Stimulated activated naive CD4-positive, alpha-beta T cell (primary cell): ENCODE results near the gene KCNQ1.

Experiments
- DNase-seq, 6 experiments: peaks; one replicate each; lab custom pipeline; 2025; lab: John Stamatoyannopoulos, UW

Gene KCNQ1

DNA sequence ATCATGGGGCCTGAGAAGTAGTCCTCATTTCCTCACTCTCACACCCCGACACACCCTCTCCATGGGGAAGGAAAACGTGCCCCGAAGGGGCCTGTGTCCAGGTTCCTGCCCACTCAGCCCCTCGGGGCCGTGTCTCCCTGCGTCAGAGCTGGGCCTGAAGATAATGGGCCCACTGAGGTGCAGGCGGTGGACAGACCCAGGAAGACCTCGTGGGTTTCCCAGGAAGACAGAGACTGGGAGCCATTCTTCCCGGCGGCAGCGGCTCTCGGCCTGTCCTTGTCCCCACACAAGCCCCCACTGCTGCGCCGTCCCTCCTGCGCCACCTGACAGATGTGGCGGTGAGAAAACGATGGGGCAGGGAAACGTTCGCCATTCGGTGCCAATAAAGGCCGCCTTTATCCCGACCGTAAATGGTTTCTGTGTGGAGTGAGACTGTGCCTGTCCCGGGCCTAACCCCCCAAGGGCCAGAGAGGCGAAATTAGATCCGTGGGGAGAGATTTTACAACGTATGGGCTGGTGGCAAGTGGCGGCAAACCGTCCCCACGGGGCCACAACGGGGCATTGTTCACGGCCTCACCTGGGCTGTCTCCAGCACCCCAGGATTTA lies 351.8 kb downstream of the KCNQ1 start:
- no peak for DNase-seq

DNA sequence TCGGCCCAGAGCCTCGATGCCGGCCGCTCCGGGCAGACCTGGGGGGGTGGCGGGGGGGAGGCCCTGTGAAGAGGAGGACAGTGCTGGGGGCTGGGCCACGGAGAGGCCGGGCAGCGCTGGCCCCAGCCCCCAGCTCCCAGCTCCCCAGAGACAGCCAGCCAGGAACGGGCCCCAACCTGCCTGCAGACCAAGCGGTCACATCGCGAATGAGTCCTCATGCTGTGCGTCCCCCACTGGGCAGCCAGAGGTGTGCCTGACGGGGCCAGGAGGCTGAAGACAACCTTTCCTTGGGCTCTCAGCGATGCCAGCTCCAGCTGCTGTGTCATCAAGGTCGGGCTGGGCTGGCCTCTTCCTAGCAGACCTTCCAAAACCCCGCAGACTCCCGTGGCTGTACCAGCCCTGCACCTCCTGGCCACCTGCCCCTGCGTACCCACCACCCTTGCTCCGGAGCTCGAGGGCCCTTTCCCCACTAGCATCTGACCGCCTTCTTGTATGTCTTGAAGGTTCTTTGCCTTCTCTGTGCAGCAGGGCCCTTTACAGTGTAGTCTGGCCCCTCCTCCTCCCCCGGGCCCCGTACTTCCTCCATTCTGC lies 352.4 kb downstream of the KCNQ1 start:
- DNase-seq = no peak

DNA sequence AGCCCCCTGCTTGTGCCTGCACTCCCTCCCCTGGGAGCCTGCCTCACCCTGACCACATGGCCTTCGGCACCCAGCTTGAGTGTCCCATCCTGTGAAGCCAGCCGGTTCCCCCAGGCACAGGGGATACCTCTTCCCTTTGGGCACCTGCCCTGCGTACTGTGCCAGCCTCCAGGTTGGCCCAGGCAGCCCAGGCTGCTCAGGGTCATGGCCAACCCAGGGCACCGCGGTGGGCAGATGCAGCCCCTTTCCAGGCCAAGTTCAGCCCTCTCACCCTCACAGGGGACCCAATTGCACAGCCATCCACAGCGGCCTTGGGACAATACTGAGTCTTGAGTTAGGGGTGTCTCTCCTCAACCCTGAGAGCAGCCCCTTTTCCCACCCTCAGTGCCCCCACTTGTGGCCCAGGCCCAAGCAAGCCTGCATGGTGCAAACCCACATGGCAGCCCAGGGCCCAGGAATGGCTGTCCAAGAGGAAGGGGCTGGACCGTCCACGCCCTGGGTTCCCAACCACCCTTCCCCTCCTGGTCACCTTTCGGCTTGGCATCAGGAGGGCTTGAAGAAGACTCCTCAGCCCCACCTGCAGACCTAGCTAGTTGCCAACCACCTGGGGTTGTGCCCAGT lies 353.0 kb downstream of the KCNQ1 start:
- DNase-seq = no peak

DNA sequence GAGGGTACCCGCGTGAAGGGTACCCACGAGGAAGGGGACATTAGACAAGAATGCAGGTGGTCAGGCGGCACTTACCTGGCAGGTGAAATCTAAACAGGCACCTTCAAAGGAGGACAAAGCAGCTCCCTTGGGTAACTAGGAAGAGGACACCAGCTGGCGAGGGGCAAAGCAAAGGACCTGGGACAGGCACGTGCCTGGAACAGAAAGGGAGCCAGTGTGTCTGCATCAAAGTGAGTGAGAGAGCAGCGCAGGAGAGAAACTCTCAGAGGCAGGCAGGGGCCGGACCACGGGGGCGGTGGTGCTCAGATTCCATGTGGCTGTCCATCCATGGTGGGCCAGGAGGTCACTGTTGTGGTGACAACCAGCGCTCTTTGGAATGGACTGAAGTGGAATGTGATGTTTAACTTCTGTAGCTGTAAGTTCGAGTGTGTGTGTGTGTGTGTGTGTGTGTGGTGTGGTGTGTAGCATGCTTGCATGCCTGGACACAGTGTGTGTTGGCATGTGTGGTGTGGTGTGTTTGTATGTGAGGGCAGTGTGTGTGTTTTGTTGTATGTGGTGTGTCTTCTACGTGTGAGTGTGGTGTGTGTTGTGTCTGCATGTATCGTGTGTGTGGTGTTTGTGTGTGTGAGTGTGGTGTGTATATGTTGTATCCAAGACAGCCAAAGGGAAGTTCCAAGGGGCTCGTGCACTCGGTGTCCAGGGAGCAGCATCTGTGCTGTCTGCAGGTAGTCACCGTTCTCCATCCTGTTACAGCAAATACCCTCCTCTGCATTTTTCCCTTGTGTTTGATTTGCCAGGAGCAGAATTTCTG lies 354.3 kb downstream of the KCNQ1 start:
- DNase-seq = no peak

DNA sequence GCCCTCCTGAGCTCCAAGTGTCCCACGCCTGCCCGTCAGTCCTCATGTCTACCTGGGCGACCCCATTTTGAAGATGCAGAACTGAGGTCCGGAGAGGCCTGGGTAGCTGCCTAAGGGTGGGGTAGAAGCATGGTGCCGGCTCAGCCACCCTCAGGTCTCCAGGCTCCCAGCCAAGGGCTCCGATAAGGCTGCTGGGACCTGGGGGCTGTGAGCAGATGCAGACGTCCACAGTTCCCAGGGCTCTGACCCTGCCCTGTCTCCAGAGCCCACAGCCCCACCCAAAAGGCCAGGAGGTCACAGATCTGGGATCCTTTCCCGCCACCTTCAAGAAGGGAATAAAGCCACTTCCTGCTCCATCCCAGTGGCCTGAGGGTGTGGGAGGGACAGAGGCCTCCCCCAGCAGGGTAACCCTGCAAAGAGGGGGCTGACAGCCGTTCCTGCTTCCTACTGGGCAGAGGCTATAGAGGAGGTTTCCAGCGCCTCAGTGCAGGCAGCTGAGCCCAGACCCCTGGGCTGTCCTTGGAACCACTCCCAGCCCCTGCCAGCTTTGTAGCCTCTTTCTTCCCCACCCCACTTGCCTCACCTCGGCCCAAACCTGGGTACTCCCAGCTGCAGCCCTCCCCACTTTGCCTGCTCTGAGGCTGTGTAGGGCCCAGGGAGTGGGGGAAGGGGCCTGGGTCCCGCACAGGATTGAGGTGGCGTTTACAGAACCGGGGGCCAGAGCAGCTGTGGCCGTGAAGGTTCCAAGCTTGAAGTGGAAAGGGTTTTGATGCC lies 355.3 kb downstream of the KCNQ1 start:
- DNase-seq = no peak

DNA sequence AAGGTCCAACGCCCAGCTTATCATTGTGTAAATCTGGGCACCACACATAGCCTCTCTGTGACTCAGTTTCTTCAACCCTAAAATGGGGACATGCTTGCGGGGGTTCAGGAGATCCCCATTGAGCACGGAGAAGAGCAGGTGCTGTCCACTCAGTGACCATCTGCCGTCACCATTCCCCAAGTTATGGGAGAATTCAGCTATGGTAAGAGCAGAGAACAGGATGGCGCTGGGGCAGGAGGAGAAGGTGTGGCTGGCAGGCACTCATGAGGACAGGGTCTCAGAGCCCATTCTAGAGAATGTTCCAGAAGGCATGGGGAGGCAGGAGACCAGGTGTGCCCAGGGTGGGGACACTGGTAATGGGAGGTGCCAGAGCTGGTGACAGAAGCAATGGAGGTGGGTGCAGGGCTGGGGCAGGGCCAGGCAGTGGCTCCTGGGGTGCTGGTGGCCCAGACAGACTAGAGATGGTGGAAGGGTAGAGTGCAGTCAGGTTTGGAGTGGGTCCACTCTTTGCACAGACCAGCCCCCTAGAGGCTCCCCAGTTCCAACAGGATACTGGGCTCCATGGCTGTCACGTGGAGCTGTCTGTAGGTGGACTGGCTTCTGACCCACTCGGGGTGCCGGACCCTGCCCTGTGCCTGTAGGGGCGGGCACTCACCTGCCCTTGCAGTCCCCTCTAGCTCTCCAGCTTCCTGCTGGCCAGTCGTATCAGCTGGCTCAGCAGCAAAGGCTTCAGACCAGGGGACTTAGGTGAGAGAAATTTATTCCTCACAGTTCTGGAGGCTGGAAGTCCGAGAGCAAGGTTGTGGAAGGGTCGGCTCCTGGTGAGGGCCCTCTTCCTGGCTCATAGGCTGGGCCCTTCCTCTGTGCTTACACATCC lies 356.1 kb downstream of the KCNQ1 start:
- no peak for DNase-seq

DNA sequence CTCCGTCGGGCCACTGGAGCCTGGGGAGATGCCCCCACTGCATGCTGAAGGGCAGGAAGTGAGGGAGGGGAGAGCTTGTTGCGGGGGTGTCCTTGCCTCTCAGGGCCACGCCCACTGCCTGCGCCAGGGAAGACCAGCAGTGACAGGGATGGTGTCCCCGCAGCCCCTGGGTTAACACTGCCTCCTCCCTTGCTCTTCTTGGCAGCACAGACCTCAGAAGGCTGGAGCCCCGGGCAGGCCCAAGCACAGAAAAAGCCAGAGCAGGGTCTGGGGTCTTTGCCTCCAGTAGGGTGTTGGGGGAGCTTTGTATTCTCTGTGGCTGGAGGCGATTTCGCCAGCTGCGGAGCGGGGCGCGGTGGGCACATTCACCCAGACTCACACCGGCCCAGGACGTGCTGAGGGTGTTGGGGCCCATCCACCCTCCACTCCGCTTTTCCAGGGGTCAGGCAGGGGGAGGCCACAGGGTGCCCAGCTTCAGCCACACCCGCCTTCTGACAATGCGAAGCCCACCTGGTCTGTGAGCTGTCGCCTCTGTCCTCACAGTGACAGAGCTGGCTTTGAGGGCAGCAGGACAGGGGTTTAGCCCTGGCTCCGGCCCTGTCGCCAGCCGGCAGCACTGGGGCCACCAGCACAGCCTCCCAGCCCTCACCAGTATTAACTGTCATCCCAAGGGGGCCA lies 357.0 kb downstream of the KCNQ1 start:
- DNase-seq = no peak

DNA sequence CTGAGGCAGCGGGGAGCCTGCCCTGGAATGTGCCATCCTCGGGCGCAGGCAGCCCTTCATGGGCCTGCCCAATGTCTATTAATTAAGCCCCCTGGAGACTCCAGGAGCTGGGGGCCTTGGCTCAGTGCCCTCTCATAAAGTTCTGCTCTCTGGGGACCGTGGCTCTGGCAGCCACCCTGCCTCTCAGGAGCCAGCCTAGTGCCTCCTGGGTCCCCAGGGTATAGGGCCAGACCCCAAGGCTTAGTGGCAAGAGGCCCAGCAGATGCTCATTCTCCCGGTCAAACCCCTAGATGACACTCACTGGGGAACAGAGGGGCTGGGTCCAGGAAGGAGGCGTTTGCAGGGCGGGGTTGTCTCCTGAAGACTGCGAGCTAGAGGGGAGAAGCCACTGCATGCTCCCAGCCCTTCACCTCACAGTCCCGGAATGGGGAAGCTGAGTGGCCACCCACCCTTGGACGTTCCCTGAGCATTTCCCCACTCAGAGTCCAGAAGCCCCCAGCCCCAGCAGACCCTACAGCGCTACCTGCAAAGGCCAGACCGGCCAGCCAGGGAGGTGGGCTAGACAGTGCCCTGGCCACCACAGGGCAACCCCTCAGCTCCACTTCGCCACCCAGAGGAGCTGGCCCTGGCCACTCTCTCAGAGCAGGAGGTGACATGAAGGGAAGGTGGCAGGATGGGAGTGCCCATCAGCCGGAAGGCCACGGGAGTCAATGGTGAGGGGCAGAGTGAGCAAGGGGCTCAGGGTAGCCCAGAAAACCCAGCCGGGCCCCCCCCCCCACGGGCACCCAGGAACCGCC lies 357.8 kb downstream of the KCNQ1 start:
- DNase-seq = no peak

DNA sequence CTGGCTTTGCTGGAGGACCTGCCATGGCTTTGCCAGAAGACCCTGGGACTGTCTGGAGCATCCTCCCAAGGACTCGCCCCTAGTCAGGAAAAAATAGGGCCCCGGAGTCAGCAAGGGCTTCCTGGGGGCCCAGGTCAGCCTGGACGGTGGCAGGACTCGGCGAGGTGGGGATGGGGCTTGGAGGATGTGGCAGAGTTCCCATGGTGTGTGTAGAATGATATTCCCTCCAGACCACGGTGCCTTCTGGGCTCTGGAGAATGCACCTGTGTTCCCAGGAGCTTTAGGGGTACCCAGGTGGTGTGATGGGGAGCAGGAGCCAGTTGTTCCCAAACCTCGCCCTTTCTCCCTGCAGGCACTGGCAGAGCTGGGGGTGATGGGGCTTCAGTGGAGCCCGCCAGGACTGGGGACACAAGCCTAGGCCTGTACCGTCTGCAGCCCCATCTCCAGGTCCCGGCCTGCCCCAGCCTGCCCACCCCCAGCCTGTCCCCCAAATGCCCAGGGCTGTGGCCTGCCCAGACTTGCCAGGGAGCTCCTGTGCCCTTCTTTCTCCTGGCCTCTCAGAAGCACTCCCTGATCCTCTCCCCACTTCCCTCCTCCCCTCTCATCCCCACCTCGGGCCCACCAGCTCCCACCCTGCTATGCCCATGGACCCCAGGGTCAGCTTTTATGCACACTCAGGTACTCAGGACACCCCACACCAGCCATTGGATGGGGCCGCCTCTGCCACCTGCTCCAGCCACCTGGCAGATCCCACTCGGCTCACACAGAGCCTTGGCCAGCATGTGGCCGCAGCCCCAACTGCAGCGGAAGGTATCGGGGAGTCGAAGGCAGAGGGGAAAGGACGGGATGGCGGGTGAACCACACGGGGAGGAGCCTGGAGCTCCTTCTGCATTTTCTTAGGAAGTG lies 358.6 kb downstream of the KCNQ1 start:
- no peak for DNase-seq

DNA sequence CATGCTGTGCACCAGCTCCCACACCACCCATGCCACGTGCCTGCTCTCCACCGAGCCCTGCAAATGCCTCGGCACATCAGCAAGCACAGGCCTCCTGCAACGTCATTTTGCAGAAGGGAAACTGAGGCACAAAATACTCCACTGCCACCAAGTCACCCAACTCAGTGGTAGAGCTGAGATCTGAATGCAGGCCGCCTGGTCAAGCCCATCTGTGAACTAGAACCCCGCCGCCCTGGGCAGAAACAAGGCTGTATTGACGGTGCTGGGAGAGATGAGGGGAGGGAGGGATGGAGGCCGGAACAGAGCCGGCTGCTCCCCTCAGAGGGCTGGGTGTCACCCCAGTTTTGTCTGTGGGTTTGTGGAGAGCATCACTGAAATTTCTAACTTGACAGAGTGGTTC lies 359.4 kb downstream of the KCNQ1 start:
- DNase-seq = no peak

DNA sequence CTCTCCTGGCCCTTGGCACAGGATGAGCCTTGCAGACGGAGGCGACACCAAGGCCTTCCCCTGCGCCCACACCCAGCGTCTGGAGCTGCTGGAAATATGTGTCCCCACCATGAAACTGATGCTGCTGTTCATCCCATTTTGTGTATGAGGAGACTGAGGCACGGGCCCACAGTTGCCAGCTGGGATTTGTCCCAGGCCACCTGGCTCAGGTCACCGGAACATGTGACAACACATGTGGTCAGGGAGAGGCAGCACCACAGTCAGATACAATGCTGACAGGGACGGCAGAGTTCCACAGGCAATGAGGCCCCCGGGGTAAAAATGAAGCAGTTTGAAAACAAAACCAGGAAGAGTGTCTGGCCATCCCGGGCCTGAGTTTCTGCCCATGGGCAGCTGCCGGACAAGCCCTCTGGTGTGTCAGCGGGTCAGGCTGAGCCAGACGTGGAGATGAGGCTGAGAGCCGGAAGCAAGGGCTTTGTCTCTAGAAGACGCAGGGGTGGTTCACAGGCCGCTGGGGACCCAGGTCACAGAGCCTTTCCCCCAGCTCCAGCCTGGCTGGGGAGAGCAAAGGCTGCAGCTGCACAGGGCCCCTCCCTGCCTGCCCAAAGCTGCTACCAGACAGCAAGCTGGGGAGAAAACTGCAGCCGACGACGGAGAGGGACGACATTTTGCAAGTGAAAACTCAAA lies 360.0 kb downstream of the KCNQ1 start:
- no peak for DNase-seq

DNA sequence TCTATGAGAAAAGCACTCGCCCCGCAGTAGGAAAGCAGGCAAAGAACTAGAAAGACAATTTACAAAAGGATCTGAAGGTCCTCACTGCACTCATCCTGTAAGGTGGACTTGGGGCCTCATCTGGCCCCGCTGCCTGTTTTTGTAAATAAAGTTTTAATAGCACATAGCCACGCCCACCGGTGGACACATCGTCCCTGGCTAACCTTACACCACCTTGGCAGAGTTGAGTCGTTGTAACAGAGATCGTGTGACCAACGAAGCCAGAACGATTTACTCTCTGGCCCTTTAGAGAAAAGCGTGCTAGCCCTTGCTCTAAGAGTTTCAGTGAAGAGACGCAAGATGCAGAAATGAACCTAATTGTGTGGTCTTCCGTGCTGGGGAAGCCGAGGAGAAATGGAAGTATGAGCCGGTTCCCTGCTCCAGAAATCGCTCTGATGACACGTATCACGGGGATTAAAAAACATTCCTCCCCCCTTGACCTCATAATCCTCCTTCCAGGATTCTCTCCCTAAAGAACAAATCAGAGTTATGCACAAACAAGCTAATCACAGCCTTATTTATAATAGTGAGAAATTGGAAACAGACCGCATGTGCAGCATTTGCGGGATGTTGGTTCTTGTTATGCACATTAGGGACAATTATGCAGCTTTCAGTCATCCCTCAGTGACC lies 360.7 kb downstream of the KCNQ1 start:
- no peak for DNase-seq

DNA sequence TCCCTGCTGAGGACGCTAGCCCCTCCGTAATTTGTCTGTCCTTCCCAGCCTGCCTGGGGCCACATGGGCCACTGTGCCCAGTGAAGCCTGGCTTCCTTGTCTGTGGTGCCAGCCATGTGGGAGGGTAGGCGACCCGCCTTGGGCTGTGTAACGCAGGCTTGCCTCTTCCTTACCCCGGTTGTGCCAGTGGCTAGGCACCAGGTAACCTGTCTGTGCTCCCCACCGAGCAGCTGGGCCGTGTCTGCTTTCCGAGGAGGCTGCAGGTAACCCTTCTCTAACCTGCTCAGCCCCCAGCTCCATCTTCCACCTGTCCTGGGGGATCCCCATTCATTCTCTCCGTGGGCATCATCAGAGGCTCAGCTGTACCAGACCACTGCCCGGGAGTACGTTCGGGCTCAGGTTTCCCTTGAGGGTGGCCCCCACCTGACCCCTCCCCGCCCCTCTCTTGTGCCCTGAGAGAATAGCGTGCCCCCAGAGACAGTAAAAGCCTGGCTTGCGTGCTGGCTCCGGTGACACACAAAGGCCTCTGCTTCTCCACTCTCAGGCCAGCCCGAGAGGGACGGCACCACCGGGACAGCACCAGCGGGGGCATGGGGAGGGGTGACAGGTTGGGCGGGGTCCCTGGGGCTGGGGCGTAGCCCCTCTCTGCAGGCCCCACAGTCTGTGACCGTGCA lies 361.7 kb downstream of the KCNQ1 start:
- no peak for DNase-seq

DNA sequence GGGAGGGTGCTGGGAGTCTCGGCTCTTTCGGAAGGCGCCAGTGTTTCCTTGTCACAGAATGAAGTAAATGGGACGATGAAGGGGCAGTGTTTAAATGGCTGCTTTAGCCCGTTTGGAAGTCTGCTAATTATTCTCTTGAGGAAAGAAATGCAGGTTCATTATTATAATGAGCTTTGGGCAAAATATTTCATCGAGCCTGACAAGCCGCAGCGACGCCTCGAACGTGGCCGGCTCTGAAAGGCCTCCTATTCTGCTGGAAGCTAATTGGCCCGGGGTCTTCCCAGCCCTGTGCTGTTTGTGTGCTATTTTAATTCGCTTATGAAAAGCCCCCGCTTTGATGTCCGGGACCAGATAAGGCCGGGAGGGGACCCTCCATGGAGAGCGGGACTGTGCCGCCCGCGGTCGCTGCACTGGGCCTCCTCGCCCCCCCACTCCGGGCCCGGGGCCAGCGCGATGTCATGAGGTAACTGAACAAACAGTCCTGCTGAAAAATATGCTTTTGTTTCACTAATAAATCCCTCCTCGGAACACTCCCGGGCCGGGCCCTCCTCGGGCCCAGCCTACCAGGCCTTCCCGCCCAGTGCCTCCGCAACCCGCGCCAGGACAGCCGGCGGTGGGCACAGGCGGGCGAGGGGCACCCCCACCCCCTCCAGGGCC lies 362.3 kb downstream of the KCNQ1 start:
- no peak for DNase-seq

DNA sequence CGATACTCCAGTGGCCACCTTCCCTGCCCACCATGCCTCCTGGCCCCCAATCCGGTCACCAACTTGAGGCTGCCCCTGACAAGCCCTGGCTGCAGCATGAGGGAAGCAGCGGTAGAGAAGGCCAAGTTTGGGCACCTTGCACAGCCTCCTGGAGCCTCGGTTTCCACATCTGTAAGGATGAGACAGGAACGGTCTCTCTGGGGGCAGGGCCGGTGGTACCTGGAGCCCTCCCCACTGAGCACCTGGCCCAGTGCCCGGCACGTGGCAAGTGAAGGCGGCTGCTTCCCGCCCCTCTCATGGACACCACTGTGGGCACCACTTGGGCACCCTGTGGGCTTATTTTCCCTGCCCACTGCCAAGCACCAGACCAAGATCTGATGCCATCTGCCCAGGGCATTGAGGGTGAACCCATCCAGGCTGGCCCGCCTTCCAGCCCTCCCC lies 363.0 kb downstream of the KCNQ1 start:
- no peak for DNase-seq
